GM19372 (cell line): ENCODE results near the gene SYNJ1.
"Not testable (repeated sequence)": the region's sequence is repeated elsewhere in the genome, so short reads cannot be mapped to it uniquely, and the experiment has no call there.

Experiments used
- ATAC-seq: cut with Tn5 transposase; IDR thresholded peaks from one replicate; pipeline ENCODE4 v1.9.1; 2021; ENCODE audit warnings: mild to moderate bottlenecking, low read depth, moderate library complexity; ENCODE audit not compliant: unreplicated experiment

The SYNJ1 gene, protein sequence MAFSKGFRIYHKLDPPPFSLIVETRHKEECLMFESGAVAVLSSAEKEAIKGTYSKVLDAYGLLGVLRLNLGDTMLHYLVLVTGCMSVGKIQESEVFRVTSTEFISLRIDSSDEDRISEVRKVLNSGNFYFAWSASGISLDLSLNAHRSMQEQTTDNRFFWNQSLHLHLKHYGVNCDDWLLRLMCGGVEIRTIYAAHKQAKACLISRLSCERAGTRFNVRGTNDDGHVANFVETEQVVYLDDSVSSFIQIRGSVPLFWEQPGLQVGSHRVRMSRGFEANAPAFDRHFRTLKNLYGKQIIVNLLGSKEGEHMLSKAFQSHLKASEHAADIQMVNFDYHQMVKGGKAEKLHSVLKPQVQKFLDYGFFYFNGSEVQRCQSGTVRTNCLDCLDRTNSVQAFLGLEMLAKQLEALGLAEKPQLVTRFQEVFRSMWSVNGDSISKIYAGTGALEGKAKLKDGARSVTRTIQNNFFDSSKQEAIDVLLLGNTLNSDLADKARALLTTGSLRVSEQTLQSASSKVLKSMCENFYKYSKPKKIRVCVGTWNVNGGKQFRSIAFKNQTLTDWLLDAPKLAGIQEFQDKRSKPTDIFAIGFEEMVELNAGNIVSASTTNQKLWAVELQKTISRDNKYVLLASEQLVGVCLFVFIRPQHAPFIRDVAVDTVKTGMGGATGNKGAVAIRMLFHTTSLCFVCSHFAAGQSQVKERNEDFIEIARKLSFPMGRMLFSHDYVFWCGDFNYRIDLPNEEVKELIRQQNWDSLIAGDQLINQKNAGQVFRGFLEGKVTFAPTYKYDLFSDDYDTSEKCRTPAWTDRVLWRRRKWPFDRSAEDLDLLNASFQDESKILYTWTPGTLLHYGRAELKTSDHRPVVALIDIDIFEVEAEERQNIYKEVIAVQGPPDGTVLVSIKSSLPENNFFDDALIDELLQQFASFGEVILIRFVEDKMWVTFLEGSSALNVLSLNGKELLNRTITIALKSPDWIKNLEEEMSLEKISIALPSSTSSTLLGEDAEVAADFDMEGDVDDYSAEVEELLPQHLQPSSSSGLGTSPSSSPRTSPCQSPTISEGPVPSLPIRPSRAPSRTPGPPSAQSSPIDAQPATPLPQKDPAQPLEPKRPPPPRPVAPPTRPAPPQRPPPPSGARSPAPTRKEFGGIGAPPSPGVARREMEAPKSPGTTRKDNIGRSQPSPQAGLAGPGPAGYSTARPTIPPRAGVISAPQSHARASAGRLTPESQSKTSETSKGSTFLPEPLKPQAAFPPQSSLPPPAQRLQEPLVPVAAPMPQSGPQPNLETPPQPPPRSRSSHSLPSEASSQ (N-terminal part only)

DNA sequence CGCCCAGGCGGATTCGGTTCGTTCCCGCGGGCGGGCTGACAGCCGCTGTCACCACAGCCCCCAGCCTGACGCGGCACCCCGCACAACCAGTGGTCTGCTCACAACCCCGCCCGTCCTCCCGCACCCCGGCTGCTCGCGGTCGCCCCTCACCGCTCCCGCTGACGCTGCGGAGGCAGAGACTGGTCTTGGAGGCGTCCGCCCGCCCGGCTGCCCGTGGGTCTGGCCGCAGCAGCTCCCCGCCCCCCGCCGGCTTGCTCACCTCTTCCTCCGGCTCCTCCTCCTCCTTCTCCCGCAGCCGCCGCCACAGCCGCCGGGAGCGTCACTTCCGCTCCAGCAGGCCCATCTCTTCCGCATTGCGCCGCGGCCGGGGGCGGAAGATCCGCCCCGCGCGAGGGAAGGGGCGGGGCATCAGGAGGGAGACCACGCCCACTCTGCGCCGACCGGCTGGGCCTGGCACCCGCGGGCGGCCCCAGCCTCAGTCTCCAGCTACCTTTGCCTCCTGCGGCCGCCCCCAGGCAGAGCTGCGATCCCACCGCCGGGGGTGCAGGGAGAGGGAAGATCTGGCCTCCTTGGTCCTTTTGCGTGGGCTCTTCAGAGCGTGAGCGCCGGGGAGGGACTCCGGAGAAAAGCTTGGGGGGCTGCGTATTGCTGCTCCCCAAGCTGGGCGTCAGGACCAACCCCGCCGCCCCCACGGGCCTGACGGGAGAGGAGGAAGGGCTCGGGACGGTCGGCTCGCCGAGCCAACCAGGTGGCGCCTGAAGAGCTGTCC, at the start of gene SYNJ1:
TSS of gene SYNJ1 (minus strand) at position 327 of the 769 bp plus-strand sequence. CDS start 1,118 bp downstream, outside the sequence.
- ATAC-seq: peak; percentile 94

DNA sequence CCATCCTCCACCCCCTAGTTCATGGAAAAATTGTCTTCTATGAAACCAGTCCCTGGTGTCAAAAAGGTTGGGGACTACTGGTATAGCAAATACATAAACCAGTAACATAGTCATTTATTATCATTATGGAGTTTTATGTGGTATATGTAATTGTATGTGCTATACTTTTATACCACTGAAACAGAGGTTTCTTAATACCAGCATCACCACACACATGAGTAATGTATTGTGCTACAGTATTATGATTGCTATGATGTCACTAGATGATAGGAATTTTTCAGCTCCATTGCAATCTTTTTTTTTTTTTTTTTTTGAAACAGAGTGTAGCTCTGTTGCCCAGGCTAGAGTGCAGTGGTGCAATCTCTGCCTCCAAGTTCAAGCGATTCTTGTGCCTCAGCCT, 49.5 kb upstream of the SYNJ1 start:
- ATAC-seq: no peak

DNA sequence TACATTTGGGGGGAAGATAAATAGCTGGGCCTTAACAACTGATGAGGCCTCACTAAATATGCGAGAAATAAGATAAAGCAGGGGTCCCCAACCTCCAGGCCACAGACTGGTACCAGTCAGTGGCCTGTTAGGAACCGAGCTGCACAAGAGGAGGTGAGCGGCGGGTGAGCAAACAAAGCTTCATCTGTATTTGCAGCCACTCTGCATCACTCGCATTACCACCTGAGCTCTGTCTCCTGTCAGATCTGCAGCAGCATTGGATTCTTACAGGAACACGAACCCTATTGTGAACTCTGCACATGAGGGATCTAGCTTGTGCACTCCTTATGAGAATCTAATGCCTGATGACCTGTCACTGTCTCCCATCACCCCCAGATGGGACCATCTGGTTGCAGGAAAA, 48.9 kb upstream of the SYNJ1 start:
- ATAC-seq: no peak

DNA sequence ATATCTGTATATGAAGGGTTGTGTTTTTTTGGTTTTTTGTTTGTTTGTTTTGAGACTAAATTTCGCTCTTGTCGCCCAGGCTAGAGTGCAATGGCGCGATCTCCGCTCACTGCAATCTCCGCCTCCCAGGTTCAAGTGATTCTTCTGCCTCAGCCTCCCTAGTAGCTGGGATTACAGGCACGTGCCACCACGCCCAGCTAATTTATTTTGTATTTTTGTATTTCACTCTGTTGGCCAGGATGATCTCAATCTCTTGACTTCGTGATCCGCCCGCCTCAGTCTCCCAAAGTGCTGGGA, 45.2 kb upstream of the SYNJ1 start:
- not testable (repeated sequence) for ATAC-seq

DNA sequence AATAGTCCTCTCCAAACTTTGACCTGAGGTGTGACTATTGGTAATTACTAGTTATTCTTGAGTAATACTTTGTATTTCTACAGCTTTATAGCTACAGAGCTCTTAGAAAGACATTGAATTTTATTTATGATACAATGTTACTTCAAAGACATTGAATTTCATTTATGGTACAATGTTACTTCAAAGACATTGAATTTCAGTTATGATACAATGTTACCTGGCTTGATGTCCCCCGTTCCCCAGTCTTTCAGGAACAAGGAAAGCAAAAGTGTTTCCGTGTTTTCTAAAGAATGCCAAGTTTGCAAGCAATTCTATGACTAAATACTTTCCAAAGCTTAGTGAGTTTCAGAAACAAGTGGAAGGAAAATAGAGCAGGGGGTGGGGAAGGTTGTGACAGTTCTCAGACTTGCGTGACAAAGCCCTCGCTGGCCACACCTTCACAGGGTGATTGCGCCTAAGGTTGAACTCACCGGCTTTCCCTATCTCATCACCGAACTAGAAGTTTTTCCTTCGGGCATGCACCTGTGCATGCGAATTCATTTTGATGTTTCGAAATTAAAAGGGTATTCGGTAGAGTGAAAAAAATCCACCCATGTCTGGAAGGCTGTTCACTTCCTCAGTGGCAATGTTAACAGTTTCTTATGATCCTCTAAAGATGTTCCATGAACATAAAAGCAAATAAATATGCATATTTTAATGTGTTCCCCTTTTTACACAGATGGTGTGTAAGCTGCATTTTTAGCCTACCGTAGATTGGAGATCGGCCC, 44.7 kb upstream of the SYNJ1 start:
- no peak for ATAC-seq

DNA sequence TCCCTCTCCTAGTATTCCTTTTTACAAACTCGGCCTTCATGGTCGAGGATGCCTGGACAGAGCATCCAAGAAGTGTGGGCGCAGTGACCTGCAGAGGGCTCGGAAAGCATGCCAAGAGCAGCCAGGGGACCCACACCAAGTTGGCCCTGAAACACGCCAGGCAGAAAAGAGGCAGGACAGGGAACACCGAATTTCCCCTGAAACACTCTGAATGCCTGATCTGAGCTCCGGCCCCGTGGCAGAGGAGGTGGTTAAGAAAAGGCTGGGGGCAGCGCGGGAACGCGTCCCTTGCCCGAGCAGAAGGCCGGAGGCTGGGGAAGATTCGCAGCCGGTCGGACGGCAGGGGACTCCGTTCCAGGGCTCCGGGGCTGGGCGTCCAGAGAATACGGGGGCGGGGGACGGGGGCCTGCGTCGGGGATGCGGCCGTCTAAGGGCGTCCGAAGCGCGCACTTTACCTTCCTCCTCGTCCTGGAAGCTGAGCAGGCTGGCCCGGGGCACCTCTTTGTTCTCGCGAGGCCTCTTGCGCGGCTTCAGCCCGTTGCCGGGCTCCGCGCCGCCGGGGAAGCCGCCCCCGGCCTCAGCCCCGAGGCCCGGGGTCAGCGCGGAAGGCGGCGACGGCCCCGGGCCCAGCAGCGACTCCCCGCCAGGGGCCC, 43.2 kb upstream of the SYNJ1 start:
- peak; percentile 37 for ATAC-seq

DNA sequence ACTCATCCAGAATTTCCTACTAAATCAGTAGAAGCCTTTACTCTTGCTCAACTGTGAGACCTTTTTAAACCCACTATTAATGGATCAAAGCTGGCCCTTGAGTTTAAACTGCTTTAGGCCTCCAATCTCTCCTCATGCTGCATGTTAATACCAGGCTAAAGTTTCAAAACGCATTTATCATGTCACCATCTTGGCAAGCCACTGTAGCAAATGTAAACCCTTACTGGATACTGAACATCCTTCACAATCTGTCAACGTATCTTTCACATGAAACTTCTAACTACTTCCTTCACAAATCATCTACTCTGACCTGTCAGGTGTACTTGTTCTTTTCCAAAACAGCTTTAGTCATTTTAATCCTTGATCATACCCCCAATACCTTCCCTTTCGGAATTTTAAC, 40.7 kb upstream of the SYNJ1 start:
- ATAC-seq: no peak

DNA sequence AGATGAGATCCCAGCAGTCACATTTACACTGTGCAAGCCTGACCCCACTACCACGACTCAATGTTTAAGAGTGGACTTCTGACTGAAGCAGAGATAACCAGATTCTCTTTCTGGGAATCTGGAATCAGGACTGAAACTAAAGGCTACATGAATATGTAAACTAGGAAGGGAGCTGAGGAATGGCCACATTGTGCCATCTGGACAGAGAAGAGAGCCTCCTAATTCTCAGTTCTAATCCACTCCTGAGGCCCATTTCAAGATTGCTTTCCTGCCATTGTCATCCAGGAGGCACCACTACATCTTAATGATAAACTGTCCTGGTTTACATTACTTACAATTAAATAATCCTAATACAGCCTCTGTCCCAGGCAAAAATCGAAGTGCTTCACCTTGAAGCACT, 37.2 kb upstream of the SYNJ1 start:
- no peak for ATAC-seq

DNA sequence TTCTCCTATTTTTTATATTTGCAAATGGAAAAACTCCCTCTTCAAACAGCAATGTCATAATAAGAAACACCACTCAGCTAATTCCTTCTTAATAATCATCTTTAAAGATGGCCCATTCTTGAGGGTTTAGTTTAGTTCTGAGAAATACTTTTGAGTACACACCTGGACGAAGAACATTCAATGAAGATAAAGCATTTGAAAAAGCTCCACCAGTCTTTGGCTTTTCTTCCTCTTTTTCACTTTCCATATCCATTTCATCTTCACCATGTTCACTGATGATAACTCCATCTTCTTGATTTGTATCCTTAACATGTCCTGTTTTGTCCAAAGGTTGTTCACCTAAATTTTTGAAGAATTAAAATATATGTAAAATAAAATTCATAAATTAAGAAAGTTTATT, 36.4 kb upstream of the SYNJ1 start:
- ATAC-seq: no peak

DNA sequence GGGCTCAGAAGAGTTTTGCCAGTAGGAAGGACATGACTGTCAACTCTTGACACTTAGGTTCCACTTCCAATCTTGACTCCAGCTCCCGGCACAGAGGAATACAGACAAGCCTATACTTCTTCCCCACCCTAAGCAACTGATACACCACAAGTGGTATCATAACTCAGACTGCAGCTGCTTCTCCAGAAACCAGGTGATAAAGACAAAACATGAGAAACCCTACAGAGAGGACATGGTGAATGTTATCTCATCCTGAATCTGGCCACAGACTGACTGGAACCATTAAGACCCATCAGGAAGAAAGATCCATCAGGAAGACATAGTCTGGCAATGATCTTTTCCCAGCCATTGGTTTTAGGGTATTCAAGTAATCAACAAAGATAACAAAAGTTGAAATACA, 30.0 kb upstream of the SYNJ1 start:
- no peak for ATAC-seq

DNA sequence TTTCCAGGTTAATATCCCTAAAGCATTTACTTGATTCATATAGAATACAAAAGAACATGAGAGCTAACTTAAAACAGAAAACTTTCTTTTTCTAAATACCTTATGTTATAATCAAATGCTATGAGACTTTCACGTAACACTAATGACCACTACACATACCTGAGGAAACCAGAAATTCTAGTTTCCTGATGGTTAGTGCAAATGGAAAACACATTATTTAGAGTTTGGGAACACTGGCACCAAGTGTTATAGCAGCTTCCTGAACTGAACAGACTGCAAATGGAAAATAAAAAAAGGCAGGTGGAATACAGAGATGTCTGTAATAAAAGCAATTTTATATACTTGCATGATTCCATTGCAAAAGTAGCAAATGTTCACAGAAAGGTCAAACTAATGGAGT, 28.3 kb upstream of the SYNJ1 start:
- ATAC-seq: no peak

DNA sequence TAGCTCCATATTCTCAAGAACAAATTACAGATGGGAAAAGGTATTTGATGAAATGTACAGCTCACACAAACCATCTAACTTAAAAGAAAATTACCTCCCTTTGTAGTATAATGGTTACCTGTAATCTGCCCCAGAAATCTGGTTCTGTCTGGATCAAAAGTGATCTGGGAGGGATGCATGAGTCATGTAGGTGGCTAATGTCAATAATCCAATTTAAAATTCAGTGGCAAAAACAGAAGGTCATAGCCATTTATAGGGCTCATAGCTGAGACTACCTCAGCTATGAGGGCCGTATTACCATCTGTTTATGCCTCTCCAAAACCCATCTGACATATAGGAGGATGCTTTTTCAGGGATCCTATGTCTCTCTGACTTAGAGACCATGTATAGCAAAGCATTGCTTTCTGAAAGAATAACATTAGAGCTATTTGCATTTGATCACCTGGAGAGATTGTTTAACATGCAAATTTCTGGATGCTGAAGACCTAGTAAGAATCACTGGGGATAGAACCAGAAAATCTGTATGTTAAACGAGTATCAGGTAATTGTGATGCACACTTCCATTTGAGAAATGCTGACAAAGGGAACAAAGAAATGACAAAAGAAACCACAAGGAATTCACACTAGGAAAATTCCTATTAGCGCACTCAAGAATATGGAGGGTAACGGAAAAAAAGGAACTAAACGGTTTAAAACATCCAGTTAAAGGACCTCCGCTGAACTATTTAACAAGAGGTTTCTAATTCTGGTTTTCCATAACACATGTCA, 26.2 kb upstream of the SYNJ1 start:
- ATAC-seq: no peak

DNA sequence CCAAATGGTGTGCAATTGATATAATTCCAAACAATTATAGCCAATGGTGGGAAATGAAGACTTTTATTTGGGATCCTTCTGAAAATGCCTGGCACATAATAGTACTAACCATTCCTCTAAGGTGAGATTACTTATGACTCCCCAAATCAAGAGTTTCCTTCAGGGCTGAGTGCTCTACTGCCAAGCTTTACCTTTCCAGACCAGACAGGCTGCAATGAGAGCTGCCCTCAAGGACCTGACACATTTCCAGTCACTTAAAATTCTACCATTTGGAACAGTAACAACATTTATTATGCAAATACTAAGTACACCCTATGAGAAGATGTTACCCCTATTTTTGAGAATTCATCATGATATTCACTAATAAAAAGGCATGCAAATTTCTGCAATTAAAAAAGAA, 22.6 kb upstream of the SYNJ1 start:
- no peak for ATAC-seq

DNA sequence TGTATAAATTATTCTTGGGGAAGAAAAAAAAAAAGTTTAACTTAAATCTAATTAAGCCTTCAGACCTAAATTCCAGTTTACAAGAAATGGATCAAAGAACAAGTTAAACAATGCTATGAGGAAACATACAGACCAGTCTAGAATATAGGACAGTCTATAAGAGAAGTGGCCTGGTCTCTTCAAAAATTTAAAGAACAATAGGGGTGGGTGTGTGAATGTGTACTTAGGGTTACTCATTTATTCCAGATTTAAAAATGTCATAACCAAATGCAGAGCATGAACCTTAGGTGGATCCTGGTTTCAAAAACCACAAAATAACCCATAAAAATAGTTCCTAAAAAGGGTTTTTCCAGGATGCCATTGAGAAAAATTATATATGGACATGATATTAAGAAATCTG, 21.8 kb upstream of the SYNJ1 start:
- no peak for ATAC-seq

DNA sequence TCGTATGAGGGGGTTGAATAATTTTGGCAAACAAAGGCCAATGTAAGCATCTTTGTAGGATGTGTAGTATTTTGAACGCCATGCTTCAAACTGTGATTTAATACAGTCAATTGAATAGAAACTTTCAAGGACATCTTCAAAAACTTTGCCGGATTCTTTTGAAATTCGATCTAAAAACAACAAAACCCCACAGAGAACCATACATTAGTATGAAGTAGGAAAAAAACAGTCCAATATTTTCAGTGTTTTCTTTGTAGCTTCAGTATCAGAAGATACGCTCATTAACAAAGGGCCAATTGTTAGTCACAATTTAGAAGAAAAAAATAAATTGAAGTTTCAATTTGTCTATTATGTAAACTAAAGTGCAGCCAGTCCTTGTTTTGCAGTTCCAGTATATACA, 20.7 kb upstream of the SYNJ1 start:
- no peak for ATAC-seq

DNA sequence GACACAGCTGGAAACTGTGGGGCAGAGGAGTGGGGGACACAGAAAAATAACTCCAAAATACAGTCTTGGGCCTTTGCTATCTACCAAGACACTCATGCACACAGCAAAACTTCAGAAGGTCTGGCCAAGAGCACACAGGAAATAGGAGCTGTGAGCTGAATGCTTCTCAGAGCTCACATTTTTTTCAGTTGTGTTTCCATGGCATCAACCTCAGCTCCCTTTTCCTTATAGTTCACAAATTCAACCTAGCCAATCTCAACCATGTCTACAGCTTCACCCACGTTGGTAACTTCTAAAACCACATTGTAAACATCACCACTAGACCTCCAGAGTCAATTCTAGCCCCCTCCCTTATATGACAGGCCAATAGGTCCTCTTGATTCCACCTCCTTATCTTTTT, 19.6 kb upstream of the SYNJ1 start:
- ATAC-seq: no peak

DNA sequence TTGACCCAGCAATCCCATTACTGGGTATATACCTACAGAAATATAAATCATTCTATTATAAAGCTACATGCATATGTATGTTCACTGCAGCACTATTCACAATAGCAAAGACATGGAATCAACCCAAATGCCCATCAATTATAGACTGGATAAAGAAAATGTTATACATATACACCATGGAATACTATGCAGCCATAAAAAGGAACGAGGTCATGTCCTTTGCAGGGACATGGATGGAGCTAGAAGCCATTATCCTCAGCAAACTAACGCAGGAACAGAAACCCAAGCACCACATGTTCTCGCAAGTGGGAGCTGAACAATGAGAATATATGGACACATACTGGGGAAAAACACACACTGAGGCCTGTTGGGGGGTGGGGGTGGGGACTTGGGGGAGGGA, 18.9 kb upstream of the SYNJ1 start:
- not testable (repeated sequence) for ATAC-seq

DNA sequence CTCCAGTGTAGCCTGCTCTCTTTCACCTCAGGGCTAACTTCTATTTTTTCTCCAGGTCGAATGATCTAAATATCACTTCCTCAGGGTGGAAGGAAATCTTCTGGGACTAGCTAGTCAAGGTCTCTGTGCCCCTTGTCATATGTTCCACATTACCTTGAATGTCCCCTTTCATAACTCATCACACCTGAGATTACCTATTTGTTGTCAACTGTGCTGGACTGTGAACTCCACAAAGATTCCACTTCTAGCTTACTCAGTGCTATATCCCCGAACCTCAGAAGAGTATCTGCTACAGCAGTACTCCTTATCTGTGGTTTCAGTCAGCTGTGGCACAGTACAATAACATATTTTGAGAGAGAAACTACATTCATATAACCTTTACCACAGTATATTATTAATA, 14.6 kb upstream of the SYNJ1 start:
- no peak for ATAC-seq
